Muscle of arm (tissue), 12 donors: Measurements from ENCODE around the gene CNTFR. TPM values are rescaled to one million over a fixed set of nuclear protein-coding genes. Genes with fewer than 3 reads are reported as not detected.
"Not testable (repeated sequence)": the region's sequence is repeated elsewhere in the genome, so short reads cannot be mapped to it uniquely, and the experiment has no call there.

Source experiments
- DNase-seq: peaks from one replicate; pipeline ENCODE4 v3.0.0-alpha.2; 2013
- polyA plus RNA-seq, 12 donors: library from polyadenylated mRNA; unstranded; fragments of 120-200 nt; gene quantifications; one replicate each; pipeline ENCODE4 v1.2.1, GENCODE V29; 2013; ENCODE audit not compliant: insufficient read length in 12 of 12

Gene CNTFR
- polyA plus RNA-seq, 12 donors, result 32.6 to 79.2 (median 56.4) TPM; not detected in 1

DNA sequence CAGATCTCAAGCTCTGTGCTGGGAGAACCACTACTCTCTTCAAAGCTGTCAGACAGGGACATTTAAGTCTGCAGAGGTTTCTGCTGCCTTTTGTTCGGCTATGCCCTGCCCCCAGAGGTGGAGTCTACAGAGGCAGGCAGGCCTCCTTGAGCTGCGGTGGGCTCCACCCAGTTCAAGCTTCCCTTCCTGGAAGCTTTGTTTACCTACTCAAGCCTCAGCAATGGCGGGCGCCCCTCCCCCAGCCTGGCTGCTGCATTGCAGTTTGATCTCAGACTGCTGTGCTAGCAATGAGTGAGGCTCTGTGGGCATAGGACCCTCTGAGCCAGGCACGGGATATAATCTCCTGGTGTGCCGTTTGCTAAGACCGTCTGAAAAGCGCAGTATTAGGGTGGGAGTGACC, 57.5 kb downstream of the CNTFR start:
- DNase-seq, result not testable (repeated sequence)

- DNase-seq, result no peak
These were observed 63.5 kb downstream of the CNTFR start for GRCh38 chr9:34526026-34526425.

- DNase-seq, result no peak
These were observed 65.2 kb downstream of the CNTFR start for GRCh38 chr9:34524349-34524748.

DNA sequence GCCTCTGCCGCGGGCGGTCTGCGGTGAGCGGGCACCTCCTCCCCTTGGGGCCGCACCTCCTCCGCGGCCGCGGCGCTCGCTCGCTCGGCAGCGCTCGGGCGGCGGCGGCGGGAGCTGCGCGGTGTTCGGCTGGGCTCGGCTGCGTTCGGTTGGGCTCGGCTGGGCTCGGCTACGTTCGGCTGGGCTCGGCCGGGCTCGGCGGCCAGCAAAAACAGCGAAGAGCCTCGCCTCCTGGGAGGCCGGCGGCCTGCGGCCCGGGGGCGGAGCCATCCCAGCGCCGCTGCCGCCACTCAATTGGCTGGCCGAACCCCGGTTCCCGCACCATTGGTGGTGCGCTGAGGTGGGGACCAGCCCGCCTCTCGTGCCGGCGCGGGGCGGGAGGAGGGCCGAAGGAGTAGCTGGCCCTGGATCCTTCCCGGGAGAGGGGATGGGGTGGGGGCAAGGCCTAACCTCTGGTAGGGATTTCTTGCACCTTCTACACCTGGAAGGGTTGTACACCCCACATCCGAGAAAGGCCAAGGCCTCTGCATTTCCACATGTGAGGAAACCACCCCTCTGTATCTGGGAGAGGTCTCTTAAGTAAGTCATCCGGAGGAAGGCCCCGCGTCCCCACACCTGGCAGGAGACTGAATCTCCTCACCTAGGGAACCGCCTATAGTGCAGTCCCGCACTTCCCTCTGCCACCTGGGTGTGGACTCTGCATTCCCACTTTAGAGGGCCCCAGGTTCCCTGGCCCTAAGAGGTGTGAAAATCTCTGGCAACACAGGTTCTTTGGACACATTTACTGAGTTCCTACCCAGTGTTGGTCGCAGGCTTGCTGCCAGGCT, 66.3 kb downstream of the CNTFR start, which contains the start of gene ENHO:
TSS of gene ENHO (minus strand) at position 20 of the 827 bp plus-strand sequence. CDS start 1,295 bp downstream, outside the sequence.
- peak; percentile 90 for DNase-seq

- no peak for DNase-seq
These were observed 67.2 kb downstream of the CNTFR start for GRCh38 chr9:34522091-34522887.

DNA sequence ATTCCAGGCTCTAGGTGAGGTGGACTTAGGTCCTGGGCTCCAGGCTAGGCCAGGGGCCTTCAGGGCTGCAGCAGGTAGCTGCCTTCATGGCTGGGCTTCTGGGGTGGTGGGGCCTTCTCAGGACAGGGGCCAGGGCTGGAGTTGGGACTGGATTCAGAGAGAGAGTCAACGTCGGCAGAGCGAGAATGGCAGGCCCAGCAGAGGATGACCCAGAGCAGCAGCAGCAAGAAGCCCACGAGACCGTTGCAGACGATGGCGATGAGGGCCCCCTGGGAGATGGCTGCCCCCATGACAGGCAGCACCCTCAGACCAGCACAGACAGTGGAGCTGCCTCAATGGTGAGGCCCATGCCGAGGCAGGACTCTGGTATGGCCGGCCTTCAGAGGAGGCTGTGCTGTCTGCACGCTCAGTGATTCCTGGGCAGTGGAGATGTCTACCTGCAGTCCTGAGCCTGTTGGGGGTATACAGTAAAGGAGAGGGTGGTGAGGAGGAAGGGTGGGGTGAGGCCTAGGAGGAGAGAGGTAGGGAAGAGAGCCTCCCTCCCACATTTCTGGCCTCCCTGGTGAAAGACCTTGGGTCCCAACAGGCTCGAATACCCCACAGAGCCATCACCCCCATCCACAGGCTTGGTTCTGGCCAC, 68.0 kb downstream of the CNTFR start:
- no peak for DNase-seq

GRCh38 chr9:34520505-34521385, 68.8 kb downstream of the CNTFR start:
- no peak for DNase-seq

GRCh38 chr9:34520096-34520495, 69.4 kb downstream of the CNTFR start:
- DNase-seq, result no peak

GRCh38 chr9:34519321-34520020, 70.1 kb downstream of the CNTFR start:
- DNase-seq, result no peak

- no peak for DNase-seq
These were observed 70.6 kb downstream of the CNTFR start for GRCh38 chr9:34518896-34519295.

- DNase-seq, result no peak
These were observed 71.4 kb downstream of the CNTFR start for GRCh38 chr9:34518110-34518616.

GRCh38 chr9:34517185-34517584, 72.3 kb downstream of the CNTFR start:
- no peak for DNase-seq

DNA sequence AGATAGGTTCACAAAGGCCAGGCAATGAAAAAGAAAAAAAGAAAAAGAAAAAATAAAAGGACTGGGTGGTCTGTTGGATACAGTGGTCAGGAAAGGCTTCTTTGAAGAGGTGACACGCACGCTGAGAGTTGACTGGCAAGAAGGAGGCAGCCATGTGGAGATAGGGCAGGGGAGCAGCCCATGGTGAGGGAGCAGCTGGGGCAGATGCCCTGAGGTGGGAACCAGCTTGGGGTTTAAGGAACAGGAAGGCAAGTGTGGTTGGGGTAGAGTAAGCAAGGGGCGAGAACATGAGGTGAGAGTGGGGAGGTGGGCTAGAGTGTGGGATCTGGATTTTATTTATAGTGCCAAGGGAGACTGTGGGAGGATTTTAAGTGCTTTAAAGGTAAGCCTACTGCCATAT, 73.6 kb downstream of the CNTFR start:
- DNase-seq, result no peak

- DNase-seq, result no peak
These were observed 74.7 kb downstream of the CNTFR start for GRCh38 chr9:34514816-34515215.

DNA sequence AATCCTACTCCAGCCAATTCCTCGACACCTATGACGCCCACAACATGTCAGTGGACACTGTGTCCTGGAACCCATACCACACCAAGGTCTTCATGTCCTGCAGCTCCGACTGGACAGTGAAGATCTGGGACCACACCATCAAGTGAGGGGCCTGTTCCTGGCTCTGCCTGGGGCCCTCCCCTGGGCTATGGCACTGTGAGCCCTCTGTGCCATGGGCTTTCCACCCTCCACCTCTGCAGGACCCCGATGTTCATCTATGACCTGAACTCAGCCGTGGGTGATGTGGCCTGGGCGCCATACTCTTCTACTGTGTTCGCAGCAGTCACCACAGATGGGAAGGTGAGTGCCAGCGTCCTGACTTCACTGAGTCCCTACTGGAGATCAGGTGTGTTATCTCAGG, 75.1 kb downstream of the CNTFR start:
- no peak for DNase-seq

DNA sequence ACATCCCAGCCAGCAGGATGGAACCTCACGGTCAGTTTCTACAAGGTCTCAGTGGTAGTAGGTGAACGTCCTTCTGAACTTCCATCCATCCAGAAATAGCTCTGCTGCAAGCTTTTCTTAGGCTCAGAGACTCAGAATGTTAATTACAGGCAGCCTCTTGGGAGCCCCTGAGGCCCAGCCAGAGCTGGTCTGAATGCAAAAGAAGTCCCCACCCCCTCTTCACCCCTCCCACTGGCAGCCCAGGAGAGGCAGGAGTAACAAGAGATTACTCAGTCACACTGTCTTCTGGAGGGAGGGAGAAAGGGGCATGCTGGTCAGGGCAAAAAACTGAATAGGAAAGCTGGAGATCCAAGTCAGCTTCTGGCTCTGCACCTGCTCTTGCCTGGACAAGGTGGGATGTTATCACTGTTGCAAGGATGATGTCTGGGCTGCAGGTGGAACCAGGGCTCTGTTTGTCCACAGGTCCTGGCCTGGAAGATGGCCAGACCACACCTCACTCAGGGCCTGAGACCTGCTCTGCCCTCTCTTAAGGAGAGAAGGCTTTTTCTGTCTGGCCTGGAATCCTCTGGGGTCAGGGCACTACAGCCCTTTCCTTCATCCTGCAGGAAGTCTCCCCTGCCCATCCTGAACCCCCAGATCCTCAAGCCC, 75.8 kb downstream of the CNTFR start:
- DNase-seq, result no peak

DNA sequence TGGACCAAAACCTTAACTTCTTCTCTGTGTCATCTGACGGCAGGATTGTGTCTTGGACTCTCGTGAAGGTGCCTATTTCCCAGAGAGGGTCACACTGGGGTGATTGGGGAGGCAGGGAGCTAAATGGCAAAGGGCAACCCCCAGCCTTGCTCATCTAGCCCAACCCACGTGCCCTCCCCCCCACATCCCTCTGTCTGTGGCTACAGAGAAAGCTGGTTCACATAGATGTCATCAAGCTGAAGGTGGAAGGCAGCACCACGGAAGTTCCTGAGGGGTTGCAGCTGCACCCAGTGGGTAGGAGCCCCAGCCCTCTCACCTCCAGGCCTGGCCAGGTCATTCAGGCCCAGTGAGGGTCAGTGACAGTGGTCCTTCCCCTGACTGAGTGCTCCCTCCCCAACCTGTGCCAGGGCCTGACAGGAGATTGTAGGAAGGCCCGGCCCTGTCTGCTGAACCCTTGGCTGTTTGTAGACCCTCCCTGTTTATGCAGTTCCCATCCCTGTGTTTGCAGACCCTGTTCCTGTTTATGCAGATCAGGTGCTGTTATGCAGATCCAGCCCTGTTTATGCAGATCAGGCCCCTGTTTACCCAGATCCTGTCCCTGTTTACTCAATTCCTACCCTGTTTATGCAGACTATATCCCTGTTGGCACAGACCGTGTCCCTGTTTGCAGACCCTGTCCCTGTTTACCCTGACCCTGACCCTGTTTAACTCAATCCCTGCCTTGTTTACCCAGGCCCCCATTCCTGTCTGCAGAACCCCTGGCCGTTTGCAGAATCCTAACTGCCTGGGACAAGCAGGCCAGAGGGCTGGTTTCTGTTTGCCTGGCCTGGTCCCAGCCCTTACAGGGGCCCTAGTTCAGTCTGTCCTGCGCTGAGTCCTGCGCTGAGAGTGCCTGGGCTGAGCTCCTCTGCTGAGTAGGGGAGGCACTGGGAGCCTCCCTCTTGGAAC, 77.1 kb downstream of the CNTFR start:
- no peak for DNase-seq
